Epithelial cell of prostate (primary cell): ENCODE data around the gene GPR176.
A peak's percentile ranks its signal among the peaks of the same experiment; 100 is the strongest.

Source experiments
- DNase-seq: peaks from one replicate; pipeline ENCODE4 v3.0.0-alpha.2; 2011; ENCODE audit warnings: low read depth, low spot score
- H3K27ac ChIP-seq: fragments of 450-650 bp; 2 replicates; pipeline ENCODE4 v1.5.1; 2017; ENCODE audit warnings: mild to moderate bottlenecking

GPR176 gene

DNA sequence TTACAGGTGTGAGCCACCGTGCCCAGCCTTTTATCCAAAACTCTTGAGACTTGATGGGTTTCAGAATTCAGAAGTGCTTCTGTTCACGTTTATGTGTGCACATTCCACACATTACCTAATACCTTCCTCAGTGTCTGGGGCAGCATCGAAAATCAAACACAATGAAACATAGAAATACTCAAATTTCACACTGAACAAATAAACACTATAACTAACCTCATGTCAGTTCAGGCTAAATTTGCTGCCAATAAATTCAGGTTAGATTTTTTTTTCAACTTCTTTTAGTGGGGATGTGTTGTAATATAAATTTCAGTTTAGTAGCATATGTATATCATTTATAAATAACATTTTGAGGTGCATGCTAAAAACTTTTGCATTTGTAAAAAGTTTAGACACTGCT is 16.6 kb upstream of the GPR176 start:
- no peak overlapping the region for H3K27ac ChIP-seq
- DNase-seq = no peak

DNA sequence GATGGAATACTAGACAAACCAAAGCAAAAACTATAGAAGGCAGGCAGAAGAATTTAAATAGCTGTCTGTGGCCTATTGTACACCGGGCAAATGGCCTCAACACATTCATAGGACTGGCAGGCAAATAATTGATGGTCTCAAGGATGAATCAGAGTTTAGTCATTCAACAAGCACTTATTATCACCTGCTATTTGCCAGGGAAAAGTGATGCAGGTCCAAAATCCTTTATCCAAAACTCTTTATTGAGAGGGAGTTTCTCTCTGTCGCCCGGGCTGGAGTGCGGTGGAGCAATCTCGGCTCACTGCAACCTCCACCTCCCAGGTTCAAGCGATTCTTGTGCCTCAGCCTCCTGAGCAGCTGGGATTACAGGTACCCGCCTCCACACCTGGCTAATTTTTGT is 16.1 kb upstream of the GPR176 start:
- peak; percentile 48 for DNase-seq
- peak overlapping the region; percentile 95 for H3K27ac ChIP-seq

DNA sequence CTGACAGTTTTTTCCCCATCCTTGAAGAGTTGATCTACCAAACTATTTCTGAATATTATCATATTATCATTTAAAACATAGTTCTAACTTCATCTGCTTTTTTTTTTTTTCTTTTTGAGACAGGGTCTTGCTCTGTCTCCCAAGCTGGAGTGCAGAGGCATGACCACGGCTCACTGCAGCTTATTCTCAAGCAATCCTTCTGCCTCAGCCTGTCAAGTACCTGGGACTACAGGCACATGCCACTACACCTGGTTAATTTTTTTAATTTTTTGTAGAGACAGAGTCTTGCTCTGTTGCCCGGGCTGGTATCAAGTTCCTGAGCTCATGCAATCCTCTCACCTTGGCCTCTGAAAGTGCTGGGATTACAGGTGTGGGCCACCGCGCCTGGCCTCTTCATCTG is 15.2 kb upstream of the GPR176 start:
- DNase-seq = no peak
- H3K27ac ChIP-seq = peak overlapping the region; percentile 95

DNA sequence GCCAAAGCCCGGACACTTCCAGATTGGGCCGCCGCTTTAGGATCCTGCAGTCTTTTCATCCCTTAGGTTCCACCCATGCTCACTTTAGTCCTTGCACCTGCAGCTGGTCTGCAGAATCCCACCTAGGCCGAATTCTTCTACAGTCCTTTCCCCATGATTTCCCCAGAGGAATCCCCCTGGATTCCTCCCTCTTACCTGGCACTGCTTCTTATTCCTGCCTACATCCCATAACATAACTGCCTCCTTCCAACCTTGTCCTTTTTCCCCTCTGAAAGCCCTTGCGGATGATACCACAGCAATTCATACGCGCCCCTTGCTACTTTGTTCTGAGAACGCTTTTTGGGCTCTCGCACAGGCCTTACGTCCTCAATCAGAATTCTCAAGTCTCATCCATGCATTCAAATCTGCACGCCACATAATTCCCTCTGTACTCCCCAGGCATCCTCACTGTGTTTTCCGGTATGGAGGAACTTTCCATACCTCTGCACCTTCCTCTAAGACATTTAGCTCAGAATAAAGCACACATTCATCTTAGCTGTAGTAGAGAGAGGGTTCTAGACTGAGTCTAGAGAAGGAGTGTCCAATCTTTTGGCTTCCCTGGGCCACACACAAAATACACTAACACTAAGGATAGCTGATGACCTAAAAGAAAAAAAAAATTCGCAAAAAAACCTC is 14.5 kb upstream of the GPR176 start:
- H3K27ac ChIP-seq = peak overlapping the region; percentile 95
- DNase-seq = no peak

DNA sequence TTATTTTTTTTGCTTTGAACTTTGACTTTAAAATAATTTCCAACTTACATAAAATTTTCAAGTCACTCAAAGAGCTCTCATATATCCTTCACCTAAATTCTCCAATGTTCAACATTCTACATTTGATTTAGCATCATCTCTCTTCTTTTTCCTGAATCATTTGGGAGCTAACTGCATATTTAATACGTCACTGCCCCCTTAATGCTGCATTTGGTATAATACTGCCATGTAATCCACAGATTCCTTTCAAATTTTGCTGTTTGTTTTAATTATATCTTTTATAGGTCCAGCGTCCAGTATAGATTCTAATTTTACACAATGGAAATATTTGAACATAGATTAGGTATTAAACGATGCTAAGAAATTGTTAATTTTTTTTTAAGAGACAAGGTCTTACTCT is 11.5 kb upstream of the GPR176 start:
- DNase-seq = no peak
- no peak overlapping the region for H3K27ac ChIP-seq

DNA sequence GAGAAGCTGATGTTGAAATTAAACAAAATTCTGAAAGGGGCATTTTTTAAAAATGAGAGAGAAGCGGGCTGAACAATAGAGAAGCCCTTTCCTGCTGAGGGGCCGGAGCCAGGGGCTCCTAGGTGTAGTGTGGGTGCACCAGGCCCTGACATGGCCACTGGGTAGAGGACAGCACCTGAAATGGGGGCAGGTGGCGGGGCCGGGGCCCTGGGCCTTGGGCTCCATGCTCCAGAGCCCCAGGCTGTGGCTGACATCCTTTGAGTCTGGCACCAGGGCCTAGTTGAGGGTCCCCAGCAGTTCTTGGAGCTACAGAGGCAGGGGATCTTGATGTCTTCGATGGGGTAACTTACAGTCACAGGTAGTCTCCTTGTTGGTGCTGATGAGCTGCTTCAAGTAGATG is 6.5 kb upstream of the GPR176 start:
- DNase-seq = no peak
- H3K27ac ChIP-seq = no peak overlapping the region

DNA sequence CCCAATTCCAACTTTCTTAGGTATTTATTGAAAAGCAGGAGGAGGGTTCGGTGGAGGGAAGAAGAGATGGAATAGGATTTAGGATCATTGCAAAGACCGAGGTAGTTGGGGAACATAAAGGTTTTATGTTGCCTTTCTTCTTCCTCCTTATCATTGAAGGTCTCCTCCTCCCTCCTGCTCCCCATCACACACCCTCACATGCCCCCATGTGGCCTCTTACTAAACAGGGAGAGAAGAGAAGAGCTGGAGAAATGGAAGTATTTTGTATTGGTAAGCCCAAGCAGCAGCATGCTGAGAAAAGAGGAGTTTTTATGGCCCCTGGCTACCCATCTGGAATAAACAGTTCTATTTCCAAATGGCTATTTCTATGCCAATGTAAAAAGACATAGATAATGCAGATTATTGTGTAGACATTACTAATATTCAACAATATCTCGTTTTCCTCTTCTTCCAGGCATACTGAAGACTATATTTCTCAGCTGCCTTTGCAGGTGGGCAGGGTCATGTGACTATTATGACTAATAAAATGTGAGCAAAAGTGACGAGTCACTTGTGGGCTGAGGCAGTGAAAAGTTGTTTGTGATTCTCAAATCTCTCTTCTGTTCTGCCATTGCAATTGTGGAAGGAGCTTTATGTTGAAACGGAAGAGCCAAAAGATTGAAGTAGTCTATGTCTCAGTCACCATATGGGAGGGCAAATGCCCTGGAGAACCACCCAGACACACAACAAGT is 5.2 kb upstream of the GPR176 start:
- peak overlapping the region; percentile 13 for H3K27ac ChIP-seq
- no peak for DNase-seq

DNA sequence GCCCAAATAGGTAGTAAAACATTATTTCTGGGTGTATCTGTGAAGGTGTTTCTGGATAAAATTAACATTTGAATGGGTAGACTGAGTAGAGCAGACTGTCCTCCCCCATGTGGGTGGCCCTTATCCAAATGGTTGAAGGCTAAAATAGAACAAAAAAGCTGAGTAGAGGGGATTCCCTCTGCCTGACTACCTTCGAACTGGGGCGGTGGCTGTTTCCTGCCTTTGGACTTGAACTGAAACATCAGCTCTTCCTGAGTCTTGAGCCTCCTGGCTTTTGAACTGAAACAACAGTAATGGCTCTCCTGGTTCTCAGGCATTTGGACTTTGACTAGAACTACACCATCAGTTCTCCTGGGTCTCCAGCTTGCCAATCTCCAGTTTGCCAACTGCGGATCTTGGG is 4.4 kb upstream of the GPR176 start:
- no peak overlapping the region for H3K27ac ChIP-seq
- no peak for DNase-seq

DNA sequence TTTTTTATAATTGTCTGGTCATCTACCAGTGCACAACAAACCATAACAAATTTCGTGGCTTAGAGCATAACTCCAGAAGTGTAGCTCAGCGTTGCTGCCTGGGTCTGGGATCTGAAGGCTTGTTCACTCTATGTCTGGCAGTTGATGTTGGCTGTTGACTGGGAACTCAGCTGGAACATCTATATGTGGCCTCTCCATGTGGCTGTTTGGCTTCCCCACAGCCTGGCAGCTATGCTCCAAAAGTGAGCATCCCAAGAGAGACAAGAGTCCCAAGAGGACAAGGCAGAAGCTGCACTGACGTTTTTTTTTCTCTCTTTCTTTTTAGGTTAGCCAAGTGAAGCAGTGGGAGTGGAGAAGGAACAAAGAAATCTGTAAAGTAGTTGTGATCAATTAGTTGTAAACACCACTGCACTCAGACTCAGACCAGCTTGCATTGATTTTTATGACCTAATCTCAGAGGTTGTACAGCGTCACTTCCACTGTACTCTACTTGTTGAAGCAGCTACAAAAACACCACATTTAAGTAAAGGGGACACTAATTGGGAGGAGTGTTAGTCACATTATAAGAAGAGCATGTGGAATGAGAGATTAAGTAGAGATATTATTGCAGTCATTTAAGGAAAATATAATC is 2.5 kb upstream of the GPR176 start:
- DNase-seq = no peak
- no peak overlapping the region for H3K27ac ChIP-seq

DNA sequence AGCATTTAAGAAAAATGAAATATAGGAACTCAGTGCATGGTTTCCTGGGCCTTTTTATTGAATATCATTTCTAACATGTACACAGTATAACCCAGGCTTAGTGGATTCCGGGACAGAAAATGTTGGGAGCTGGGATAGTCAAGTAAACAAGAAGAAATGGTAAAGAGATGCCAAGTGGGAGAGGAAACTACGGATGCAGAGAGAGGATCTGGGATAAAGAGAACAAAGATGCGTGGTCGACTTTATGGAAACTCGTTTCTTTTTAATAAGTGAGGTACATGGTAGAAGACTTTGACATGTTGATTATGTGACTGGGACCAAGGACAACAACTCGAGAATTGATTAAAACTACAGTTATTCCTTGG is 1.2 kb upstream of the GPR176 start:
- H3K27ac ChIP-seq = peak overlapping the region; percentile 60
- DNase-seq = no peak

DNA sequence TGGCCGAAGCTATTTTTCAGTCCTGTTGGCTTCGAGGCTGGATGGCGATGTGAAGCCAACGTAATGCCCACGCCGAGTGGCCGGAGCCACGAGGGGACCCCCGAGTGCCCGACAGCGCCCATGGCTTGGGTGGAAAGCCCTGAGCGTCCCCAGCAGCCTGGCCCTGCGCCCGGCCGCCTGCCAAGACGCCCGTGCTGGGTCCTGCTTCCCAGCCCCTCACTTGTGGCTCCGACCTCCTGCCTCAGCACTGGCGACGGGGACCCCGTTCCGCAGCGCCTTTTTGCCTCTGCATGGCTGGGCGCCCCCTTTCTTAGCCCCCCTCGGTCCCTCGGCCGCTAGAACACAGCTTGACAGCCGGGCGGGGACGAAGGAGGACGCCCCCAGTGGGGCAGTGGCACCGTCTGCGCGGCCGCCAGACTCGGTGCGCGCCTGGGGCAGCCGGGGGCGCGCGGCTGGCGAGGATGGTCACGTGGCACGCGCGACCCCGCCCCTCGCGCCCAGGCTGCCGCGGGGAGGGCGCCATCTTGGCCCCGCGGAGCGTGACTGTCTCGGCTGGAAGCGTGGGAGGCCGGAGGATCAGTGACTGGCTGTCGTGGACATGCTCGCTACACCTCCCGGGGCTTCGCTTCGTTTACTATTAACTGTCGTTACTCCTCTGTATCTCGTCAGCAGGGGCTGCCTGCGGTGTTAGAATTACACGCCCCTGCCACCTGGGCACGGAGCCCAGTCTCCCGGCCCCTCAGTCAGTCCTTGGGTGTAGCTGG is 626 bp upstream of the GPR176 start:
- H3K27ac ChIP-seq = peak overlapping the region; percentile 60

DNA sequence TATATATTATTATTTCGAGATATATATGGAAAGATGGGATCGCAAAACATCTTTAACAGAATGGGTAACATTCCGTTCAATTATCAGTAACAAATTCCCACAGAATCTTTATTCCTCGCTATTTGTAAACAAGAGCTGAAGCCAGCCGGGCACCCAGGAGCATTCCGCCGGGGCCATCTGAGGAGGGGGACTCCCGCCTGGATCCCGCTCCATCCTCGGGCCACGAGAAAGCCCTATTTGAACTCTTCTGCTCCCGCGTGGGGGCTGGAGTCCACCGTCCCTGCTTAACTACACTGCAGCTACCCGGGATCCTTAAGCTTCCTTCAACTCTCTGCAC is 687 bp downstream of the GPR176 start:
- DNase-seq = no peak
- peak overlapping the region; percentile 60 for H3K27ac ChIP-seq

More for the DNA sequence above, 626 bp upstream of the GPR176 start:
- DNase-seq = no peak

DNA sequence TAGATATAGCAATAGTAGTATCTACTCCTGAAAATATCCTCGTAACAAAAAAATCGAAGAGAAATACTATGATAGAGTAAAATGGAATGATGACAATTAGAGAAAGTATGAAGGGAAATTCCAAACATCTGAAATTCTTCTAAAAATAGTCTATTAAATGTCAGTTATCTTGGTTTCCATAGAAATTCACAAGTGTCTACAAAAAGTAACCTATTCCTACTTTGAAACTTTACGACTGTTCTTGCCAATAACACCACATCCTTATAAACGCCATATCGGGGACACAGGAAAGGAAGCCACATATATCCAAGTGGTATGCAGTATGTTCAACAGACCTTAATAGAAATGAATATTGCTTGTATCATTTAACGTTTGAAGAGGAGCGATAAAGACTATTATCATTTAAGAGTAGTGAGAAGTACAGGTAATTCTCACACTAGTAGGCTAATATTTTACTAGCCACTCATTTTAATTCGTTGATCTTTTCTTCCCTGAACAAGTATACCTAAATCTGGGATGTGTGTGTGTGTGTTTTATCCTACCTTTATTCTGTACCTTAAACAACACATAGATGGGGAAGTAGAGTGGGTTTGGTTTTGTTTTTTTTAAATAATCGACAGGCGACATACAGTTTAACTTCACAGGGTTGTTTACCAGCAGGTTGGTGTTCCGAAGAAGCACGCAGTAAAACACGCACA is 1.2 kb downstream of the GPR176 start:
- H3K27ac ChIP-seq = peak overlapping the region; percentile 60
- DNase-seq = no peak

DNA sequence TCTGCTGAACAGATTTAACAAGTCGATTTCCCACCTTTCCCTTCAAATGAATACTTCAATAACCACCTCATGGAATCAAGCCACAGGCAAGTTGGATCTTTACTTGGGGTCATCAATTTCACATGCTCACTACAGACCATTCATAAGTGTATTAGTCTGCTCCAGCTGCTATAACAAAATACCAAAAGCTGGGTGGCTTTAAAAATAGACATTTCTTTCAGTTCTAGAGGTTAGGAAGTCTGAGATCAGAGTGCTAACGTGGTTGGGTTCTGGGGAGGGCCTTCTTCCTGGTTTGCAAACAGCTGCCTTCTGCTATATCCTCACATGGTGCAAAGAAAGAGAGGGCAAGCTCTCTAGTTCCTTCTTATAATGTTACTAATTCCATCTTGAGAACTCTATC is 5.1 kb downstream of the GPR176 start:
- no peak for DNase-seq
- H3K27ac ChIP-seq = no peak overlapping the region

DNA sequence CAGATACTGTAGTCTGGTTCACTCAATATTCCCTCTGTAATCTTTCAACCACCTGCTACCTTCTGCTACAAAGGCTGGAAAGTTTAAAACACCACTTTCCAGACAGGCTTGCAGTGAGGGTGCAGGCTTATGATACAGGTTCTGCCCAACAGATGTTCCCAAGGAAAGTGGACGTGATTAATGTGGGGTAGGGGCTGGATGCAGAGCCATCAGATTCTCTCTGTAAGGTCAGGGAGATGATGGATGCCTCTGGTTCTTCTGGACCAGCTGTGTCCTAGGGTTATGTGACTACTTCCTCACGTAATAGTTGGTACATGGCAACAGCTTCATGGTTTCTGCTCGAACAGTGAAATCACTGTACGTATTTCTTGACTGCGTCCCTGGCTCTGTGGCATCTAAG is 11.1 kb downstream of the GPR176 start:
- DNase-seq = no peak

DNA sequence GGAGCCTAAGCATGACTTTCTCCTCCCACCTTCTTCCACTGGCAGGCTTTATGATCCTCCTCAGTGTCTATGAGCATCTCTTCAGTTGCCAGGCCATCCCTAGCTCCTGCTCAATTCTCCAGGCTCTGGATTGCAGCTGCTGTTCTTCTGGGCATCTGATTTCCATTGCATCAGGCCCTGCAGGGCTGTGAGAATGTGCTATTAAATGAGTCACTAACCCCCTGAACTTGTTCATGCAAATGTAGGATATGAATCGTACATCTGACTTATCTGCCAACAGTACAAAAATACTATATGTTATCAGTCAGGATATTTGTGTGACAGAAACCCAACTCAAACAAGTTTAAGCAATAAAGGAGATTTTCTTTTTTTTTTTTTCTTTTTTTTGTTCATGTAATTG is 11.9 kb downstream of the GPR176 start:
- DNase-seq = peak; percentile 64
- peak overlapping the region; percentile 49 for H3K27ac ChIP-seq

More for the DNA sequence above, 11.1 kb downstream of the GPR176 start:
- peak overlapping the region; percentile 49 for H3K27ac ChIP-seq

DNA sequence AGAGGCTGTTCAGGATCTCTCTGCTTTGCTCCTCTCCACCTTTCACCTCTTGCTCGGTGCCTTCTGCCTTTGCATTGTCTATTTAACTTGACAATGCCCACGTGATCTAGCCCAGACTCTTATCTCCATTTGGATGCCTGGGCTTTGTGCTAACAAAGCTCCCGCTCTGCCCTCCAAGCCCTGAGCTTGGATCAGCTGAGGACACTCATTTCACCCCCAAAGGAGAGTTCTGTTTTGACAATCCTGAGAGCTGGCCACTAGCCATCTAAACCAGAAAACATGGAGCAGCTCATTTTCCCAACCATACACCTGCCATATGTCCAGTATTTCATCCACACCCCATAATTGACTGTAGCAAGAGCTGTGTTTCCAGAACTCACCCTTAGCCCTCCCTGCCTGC is 12.8 kb downstream of the GPR176 start:
- H3K27ac ChIP-seq = no peak overlapping the region
- DNase-seq = no peak

DNA sequence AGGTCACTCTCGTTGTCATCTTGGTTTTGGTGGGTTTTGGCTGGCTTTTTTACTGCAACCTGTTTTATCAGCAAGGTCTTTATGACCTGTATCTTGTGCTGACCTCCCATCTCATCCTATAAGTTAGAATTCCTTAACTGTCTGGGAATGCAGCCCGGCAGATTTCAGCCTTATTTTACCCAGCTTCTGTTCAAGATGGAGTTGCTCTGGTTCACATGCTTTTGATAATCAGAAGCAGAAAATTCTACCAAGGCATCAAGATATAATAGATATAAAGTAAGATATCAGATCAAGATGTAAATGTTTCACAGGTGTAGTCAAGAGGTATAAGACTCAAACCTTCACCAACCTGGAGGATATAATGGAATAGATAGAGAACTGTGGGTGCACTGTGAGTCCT is 16.0 kb downstream of the GPR176 start:
- no peak overlapping the region for H3K27ac ChIP-seq
- no peak for DNase-seq

DNA sequence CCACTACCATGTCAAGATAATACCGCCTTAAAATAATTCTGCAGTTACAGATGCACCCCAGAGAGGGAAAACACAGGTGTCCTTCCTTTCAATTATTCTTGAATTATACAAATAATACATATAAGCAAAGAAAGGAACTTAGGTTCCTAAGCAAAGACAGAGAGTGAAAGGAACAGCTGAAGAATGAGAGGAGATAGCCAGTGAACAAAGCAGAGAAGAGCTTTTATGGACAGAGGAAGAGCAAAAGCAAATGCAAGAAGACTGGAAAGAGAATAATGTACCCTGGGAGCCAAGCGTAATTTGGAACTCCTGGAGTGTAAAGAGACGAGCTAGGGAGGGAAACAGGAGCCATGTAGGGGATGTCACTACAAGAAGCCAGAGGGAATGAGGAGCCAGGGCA is 21.7 kb downstream of the GPR176 start:
- DNase-seq = no peak
- H3K27ac ChIP-seq = no peak overlapping the region

DNA sequence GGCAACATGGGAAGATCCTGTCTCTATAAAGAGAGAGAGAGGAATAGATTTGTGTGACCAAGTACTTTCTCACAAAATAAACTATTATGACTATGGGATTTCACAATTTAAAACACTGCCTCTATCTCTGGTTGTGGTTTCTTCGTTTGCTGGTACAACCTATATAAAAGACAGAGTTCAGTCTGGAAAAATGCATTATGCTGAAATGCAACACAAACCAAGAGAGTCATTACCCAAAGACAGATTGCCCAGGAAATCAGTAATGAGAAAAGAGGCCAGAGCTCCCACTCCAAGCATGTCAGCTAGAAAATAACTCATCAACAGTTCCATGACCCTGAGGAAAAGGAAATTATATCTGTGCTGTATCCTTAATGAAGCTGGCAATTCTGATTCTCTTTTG is 23.2 kb downstream of the GPR176 start:
- no peak for DNase-seq
- no peak overlapping the region for H3K27ac ChIP-seq
